ENCODE measurements around the gene ITGB7.
"Not testable (repeated sequence)": the region's sequence is repeated elsewhere in the genome, so short reads cannot be mapped to it uniquely, and the experiment has no call there.

ITGB7 gene

DNA sequence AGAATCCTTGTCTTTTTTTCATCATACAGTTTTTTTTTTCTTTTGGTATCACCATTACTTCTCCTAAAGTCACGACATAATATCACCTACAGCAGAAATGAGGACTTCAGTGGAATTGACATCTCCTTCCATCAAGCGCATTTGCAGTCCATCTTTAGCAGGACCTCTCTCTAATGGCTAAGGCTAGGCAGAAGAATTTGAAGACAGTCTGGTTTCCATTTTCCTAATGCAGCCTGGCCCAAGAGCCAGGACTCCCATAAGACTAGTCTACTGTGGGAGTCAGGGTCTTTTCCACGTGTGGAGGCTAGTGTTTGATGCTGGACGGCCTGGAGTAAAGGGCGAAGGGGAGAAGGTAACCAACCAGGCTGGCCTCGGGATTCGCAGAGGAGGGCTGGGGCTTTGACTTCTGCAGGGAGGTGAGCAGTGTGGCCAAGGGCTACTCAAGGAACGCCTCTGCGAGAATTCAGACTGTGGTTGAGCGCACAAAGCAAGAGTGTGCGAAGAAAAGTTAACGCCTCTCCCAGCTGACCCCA lies 27.3 kb downstream of the ITGB7 start:
- no peak for DNase-seq (ENCODE audit: low read depth in 2 of 2)

DNA sequence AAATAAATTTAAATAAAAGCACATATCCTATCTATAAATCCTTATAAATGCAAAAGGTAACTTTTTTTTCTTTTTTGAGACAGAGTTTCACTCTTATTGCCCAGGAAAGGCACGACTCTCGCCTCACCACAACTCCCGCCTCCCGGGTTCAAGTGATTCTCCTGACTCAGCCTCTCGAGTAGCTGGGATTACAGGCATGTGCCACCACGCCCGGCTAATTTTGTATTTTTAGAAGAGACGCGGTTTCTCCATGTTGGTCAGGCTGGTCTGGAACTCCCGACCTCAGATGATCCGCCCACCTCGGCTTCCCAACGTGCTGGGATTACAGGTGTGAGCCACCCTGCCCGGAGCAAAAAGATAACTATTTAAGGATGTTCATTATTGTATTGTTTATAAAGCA lies 28.2 kb downstream of the ITGB7 start:
- DNase-seq (ENCODE audit: low read depth in 2 of 2) = not testable (repeated sequence)

GRCh38 chr12:53177447-53177846 lies 29.6 kb downstream of the ITGB7 start:
- DNase-seq (ENCODE audit: low read depth in 2 of 2) = not testable (repeated sequence)

DNA sequence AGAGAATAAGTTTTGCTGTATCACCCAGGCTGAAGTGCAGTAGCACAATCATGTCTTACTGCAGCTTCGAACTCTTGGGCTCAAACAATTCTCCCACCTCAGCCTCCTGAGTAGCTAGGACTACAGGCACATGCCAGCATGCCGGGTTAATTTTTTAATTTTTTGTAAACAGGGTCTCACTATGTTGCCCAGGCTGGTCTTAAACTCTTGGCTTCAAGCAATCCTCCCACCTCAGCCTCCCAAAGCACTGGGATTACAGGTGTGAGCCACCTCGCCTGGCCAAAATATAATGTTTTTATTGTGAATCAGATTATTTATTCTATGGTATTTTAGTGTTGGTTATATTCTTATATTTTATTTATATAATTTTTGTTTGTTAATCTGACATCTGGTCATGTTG lies 30.3 kb downstream of the ITGB7 start:
- no peak for DNase-seq (ENCODE audit: low read depth in 2 of 2)

- no peak for DNase-seq (ENCODE audit: low read depth in 2 of 2)
Observed at GRCh38 chr12:53174881-53175491, 32.1 kb downstream of the ITGB7 start.

- DNase-seq (ENCODE audit: low read depth in 2 of 2) = no peak
Observed at GRCh38 chr12:53173085-53173715, 33.9 kb downstream of the ITGB7 start.

DNA sequence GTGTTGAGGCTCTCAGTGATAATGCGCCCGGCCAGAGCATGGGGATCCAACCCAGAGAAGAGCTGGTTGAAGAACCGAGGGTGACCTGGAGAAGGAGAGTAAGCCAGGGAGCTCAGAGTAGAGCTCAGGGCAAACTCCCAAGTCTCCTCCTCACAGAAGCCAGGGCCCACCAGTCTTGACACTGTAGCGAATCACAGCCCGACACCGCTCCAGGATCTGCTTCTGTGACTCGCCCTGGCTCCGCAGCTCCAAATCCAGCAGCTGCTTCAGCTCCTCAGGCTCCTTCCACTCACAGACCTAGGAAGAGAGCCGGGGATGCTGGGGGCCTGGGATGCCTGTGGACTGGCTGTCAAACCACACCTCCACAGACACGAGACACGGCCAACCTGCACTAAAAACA lies 34.7 kb downstream of the ITGB7 start:
- peak in 1 of 2 experiments; percentile 52 for DNase-seq (ENCODE audit: low read depth in 2 of 2)

DNA sequence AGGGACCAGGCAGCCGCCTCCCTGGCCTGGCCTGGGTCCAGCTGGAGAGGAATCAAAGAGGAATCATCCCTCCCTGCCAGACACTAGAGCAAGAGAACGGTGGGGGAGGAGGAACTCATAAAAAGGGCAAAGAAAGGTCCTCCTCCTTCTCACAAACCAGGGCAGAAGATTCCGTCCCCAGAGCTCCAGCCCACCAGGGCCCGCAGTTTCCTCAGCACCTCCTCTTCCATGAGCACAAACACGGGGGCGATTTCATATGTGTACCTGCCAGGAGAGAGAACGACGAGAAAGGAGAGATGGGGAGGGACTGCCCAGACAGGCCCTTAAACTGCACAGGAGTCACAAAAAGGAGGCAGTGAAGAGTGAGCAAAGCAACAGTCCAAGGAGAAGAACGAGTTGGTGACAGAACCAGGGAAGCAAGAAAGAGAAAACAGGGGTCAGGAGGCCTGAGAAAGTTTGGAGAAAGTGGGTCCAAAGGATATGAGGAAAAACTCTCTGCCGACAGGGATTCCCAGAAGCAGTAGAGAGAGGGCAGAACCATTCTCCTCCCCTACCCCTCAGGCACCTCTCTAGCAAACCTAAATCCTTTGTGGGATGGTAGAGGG lies 35.2 kb downstream of the ITGB7 start:
- DNase-seq (ENCODE audit: low read depth in 2 of 2) = no peak

- no peak for DNase-seq (ENCODE audit: low read depth in 2 of 2)
Observed at GRCh38 chr12:53170876-53171724, 36.0 kb downstream of the ITGB7 start.

DNA sequence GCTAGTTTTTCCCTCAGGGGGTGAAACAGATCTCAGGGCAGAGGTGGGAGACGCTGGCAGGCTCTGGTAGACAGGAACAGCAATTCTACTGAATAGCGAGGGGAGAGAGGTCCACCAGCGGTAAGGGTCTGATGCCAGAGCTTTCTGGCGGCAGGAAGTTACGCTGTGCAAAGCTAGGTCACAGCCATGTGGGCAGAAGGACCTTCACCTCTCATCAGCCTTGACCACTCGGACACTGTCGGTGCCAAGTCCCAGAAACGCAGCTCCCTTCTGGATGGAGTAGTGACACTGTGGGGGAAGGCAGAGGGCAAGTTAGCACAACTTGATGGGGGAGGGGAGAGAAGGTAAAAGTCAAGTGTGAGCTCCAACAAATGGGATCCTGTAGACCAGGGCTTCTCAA lies 36.8 kb downstream of the ITGB7 start:
- DNase-seq (ENCODE audit: low read depth in 2 of 2) = no peak

DNA sequence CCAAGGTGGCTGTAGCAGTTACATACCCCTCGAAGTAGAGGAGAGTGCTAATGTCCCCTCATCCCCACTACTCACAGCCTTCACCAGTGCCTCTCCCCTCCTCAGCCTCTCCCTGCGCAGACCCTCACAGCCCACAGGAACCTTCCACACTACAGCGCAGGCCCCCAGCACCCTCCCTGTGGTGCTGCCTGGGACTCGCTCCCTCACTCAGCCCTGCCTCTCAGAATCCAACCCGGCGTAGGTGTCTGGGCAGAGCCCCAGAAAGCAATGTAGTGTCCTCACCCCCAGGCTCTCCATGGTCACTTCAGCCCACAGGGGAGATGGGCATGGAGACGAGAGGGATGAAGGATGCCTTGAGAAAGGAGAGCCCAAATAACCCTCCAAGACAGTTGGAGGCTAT lies 37.4 kb downstream of the ITGB7 start:
- no peak for DNase-seq (ENCODE audit: low read depth in 2 of 2)

DNA sequence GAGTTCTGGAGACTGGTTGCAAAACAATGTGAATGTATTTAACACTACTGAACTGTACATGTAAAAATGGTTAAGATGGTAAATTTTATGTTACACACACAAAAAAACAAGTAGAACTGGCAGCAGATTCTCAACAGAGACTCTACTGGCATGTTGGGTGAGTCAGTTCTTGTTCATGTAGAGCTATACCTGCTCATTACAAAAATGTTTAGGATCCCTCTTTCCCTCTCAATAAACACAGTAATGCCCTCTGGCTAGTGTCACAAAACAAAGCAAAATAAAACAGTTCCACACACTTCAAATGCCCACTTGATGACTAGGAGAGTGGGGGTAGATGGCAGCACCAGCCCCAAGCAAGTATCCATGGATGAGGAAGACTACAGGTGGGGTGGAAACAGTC lies 40.2 kb downstream of the ITGB7 start:
- no peak for DNase-seq (ENCODE audit: low read depth in 2 of 2)

- not testable (repeated sequence) for DNase-seq (ENCODE audit: low read depth in 2 of 2)
Observed at GRCh38 chr12:53163008-53163407, 44.0 kb downstream of the ITGB7 start.

- DNase-seq (ENCODE audit: low read depth in 2 of 2) = no peak
Observed at GRCh38 chr12:53161119-53161911, 45.7 kb downstream of the ITGB7 start.

DNA sequence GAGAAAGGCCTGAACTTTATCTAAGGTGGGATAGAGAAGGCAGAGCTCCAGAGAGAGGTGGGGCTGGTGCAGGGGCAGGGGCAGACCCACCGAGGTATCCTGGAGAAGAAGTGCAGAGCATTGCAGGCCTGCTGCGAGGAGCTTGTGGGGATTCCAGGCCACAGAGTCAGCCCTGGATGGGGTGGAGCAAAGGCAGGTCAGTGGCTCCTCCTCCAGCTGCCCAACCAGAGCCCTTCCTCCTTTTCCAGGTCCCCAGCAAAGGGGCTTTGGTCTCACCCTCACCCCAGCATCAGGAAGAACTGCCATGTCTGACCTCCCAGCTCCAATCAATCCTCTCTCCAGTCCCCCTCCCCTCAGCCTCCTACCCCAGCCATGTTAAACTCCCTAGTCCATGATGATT lies 46.4 kb downstream of the ITGB7 start:
- DNase-seq (ENCODE audit: low read depth in 2 of 2) = no peak

DNA sequence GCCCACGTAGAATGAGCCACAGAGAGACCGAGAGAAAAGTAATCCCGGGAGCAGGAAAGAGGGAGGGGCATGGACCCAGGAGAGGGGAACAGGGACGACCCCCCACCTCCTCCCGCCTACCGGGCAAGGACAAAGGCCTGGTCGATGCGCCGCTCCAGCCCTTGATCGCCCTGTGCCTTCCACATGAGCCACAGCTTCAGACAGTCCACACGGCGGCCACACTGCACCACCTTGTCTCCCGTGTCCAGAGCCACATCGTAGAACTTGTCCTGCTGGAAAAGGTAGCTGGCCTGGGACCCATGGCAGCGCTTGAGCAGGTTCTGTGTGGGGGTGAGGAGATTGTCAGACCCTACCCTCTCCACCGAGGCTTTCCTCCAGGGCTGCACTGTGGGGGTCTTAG lies 47.1 kb downstream of the ITGB7 start:
- DNase-seq (ENCODE audit: low read depth in 2 of 2) = no peak

- DNase-seq (ENCODE audit: low read depth in 2 of 2) = peak; percentile 62 to 64
Observed at GRCh38 chr12:53159195-53159839, 47.7 kb downstream of the ITGB7 start.

- DNase-seq (ENCODE audit: low read depth in 2 of 2) = no peak
Observed at GRCh38 chr12:53152390-53152789, 54.7 kb downstream of the ITGB7 start.

GRCh38 chr12:53151039-53151438 lies 56.0 kb downstream of the ITGB7 start:
- DNase-seq (ENCODE audit: low read depth in 2 of 2) = no peak

DNA sequence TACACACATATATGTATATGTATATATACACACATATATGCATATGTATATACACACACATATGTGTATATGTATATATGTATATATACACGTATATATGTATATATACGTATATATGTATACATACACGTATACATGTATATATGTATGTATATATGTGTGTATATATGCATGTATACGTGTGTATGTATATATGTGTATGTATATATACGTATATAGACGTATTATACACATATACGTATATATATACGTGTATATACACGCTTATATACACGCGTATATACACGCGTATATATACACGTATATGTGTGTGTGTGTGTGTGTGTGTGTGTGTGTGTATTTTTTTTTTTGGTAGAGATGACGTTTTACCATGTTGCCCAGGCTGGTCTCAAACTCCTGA lies 59.4 kb downstream of the ITGB7 start:
- DNase-seq (ENCODE audit: low read depth in 2 of 2) = no peak

DNA sequence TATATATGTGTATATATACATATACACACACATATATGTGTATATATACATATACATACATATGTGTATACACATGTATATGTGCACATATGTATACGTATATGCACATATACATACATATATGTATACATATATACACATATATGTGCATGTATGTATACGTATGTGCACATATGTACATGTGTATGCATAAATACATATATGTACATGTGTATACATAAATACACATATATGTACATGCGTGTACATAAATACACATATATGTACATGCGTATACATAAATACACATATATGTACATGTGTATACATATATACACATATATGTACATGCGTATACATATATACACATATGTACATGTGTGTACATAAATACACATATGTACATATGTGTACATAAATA lies 59.9 kb downstream of the ITGB7 start:
- no peak for DNase-seq (ENCODE audit: low read depth in 2 of 2)

Measured in fibroblast of skin of left quadriceps (primary cell).